Astrocyte (in vitro differentiated cells and primary cell): ENCODE results near the gene SERPINA5. TPM values are rescaled to one million over a fixed set of nuclear protein-coding genes. Genes with fewer than 3 reads are reported as not detected.

ENCODE experiments used
- DNase-seq: peaks from one replicate; pipeline ENCODE4 v3.0.0-alpha.2; 2010; ENCODE audit warnings: low read depth
- FAIRE-seq: peaks from 2 replicates; lab custom pipeline; 2011; peaks lifted over from hg19 to GRCh38; lab: Jason Lieb, UNC
- H2AFZ ChIP-seq: 2 replicates; pipeline ENCODE4 v1.6.0; 2012; ENCODE audit warnings: low read depth, low read length, inconsistent platforms
- H3K27ac ChIP-seq: 2 replicates; pipeline ENCODE4 v1.5.1; 2011; ENCODE audit warnings: low read depth, low read length, inconsistent platforms
- H3K27me3 ChIP-seq: 2 replicates; pipeline ENCODE4 v1.6.0; 2011; ENCODE audit warnings: low read length, inconsistent platforms; ENCODE audit not compliant: insufficient read depth
- H3K36me3 ChIP-seq: 2 replicates; pipeline ENCODE4 v1.5.1; 2011; ENCODE audit warnings: low read length, inconsistent platforms; ENCODE audit not compliant: insufficient read depth
- H3K4me1 ChIP-seq: 2 replicates; pipeline ENCODE4 v1.5.1; 2011; ENCODE audit warnings: low read length, inconsistent platforms; ENCODE audit not compliant: insufficient read depth
- H3K4me2 ChIP-seq: 2 replicates; pipeline ENCODE4 v1.6.0; 2012; ENCODE audit warnings: low read length, inconsistent platforms
- H3K4me3 ChIP-seq: 2 replicates; pipeline ENCODE4 v1.5.1; 2011; ENCODE audit warnings: low read depth, mild to moderate bottlenecking, low read length, inconsistent platforms; ENCODE audit not compliant: insufficient read depth
- H3K79me2 ChIP-seq: 2 replicates; pipeline ENCODE4 v1.6.0; 2012; ENCODE audit warnings: mild to moderate bottlenecking, low read length, inconsistent platforms; ENCODE audit not compliant: insufficient read depth
- H3K9ac ChIP-seq: 2 replicates; pipeline ENCODE4 v1.6.0; 2012; ENCODE audit warnings: mild to moderate bottlenecking, low read length, inconsistent platforms
- H3K9me3 ChIP-seq: 2 replicates; pipeline ENCODE4 v1.5.1; 2012; ENCODE audit warnings: low read depth, mild to moderate bottlenecking, low read length, inconsistent platforms; ENCODE audit not compliant: insufficient read depth
- H4K20me1 ChIP-seq: 2 replicates; pipeline ENCODE4 v1.6.0; 2012; ENCODE audit warnings: low read length, inconsistent platforms; ENCODE audit not compliant: insufficient read depth
- H3K27ac Mint-ChIP-seq: one replicate; pipeline ENCODE4 v1.8.0; 2021; ENCODE audit warnings: mild to moderate bottlenecking, mixed read lengths; ENCODE audit not compliant: unreplicated experiment
- H3K27me3 Mint-ChIP-seq: one replicate; pipeline ENCODE4 v1.8.0; 2021; ENCODE audit warnings: low read depth, mixed read lengths; ENCODE audit not compliant: unreplicated experiment
- H3K36me3 Mint-ChIP-seq: one replicate; pipeline ENCODE4 v1.8.0; 2021; ENCODE audit warnings: low read depth, mixed read lengths; ENCODE audit not compliant: unreplicated experiment
- H3K4me1 Mint-ChIP-seq: one replicate; pipeline ENCODE4 v1.8.0; 2021; ENCODE audit warnings: low read depth, mixed read lengths; ENCODE audit not compliant: unreplicated experiment
- H3K4me3 Mint-ChIP-seq: one replicate; pipeline ENCODE4 v1.8.0; 2021; ENCODE audit warnings: mild to moderate bottlenecking, moderate library complexity, mixed read lengths; ENCODE audit not compliant: unreplicated experiment
- H3K9me3 Mint-ChIP-seq: one replicate; pipeline ENCODE4 v1.8.0; 2021; ENCODE audit warnings: mild to moderate bottlenecking, mixed read lengths; ENCODE audit not compliant: unreplicated experiment
- EZH2 ChIP-seq: IDR thresholded peaks from 2 replicates; pipeline ENCODE4 v1.6.1; 2012; ENCODE audit warnings: mild to moderate bottlenecking, low read length, inconsistent platforms; ENCODE audit not compliant: insufficient read depth
- total RNA-seq: library from RNA; stranded (reverse); gene quantifications from 2 replicates; pipeline ENCODE4 v1.2.1, GENCODE V29; 2021
- TF ChIP-seq, protein P1 (sequence below): IDR thresholded peaks from 2 replicates; pipeline ENCODE4 v1.5.1; 2011; ENCODE audit warnings: low read depth, mild to moderate bottlenecking, inconsistent platforms, low read length, moderate library complexity; ENCODE audit not compliant: insufficient read depth

SERPINA5 gene
- total RNA-seq, 1 donor from 2014 or later, result 0.23 TPM

DNA sequence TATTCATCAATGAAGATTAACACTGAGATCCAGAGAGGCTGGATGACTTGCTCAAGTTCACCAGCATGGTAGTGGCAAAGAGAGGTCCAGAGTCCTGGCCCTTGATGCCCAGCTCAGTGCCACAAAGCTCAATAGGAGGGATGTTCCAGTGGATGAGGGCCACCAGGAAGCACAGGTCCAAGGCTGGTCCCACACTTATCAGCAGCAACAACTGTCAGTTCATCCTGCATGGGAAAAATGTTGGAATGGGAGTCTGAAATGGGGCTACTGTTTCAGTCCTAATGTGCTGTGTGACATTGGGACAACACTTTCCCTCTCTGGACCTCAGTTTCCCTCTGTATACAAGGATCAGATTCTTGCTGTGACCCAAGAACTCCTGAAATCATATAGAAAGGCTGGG, 11.2 kb downstream of the SERPINA5 start:
- no peak for TF ChIP-seq EZH2
- TF ChIP-seq, protein P1, sequence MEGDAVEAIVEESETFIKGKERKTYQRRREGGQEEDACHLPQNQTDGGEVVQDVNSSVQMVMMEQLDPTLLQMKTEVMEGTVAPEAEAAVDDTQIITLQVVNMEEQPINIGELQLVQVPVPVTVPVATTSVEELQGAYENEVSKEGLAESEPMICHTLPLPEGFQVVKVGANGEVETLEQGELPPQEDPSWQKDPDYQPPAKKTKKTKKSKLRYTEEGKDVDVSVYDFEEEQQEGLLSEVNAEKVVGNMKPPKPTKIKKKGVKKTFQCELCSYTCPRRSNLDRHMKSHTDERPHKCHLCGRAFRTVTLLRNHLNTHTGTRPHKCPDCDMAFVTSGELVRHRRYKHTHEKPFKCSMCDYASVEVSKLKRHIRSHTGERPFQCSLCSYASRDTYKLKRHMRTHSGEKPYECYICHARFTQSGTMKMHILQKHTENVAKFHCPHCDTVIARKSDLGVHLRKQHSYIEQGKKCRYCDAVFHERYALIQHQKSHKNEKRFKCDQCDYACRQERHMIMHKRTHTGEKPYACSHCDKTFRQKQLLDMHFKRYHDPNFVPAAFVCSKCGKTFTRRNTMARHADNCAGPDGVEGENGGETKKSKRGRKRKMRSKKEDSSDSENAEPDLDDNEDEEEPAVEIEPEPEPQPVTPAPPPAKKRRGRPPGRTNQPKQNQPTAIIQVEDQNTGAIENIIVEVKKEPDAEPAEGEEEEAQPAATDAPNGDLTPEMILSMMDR, result no peak
- Histone ChIP-seq H3K36me3 (no peaks in the 10 kb centered on the region), H3K4me1 (no peaks in the 10 kb centered on the region), H3K9ac (no peak overlapping the region), H3K9me3 (no peaks in the 10 kb centered on the region), H2AFZ (no peak overlapping the region), H3K27ac (no peak overlapping the region), H3K27me3 (no peaks in the 10 kb centered on the region), H3K4me3 (no peak overlapping the region), H3K79me2 (no peaks in the 10 kb centered on the region), H3K4me2 (no peak overlapping the region), H4K20me1 (no peaks in the 10 kb centered on the region)
- Mint-ChIP-seq H3K27ac (no peak overlapping the region), H3K36me3 (no peaks in the 10 kb centered on the region), H3K4me1 (no peaks in the 10 kb centered on the region), H3K27me3 (peaks cover 32% of the 10 kb centered on the region), H3K4me3 (no peak overlapping the region), H3K9me3 (peaks cover 5% of the 10 kb centered on the region)
- DNase-seq (no peak), FAIRE-seq (no peak)

DNA sequence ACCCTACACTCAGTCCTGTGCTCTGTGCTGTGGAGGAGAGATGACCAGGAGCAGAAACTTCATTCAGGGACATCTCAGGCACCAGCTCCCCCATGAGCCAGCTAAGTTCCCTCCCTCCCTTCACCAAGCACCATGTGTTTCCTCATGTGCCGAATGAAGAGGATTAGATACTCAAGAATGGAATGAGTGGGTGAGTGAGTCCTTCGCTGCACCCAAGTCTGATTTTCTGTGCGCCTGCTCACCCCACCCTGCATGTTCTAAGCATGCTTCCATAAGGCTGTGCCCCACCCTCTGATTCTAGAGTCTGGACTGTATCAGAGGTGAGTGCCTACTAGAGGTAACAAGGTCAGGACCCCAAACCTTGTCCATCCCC, 12.1 kb downstream of the SERPINA5 start:
- no peaks in the 10 kb centered on the region for H3K79me2 ChIP-seq
- no peak overlapping the region for H2AFZ ChIP-seq
- Mint-ChIP-seq H3K4me3 (no peak overlapping the region), H3K9me3 (peaks cover 5% of the 10 kb centered on the region), H3K36me3 (no peaks in the 10 kb centered on the region), H3K27ac (no peak overlapping the region), H3K27me3 (peaks cover 30% of the 10 kb centered on the region), H3K4me1 (peaks cover under 1% of the 10 kb centered on the region)
- H3K4me1 ChIP-seq, result peaks cover under 1% of the 10 kb centered on the region
- no peaks in the 10 kb centered on the region for H3K27me3 ChIP-seq
- H3K36me3 ChIP-seq, result no peaks in the 10 kb centered on the region
- H3K4me3 ChIP-seq, result no peak overlapping the region
- H3K4me2 ChIP-seq, result no peak overlapping the region
- H4K20me1 ChIP-seq, result no peaks in the 10 kb centered on the region
- no peak overlapping the region for H3K27ac ChIP-seq
- FAIRE-seq (no peak), DNase-seq (no peak)
- no peak overlapping the region for H3K9ac ChIP-seq
- no peaks in the 10 kb centered on the region for H3K9me3 ChIP-seq
- TF ChIP-seq, protein P1, result no peak
- no peak for TF ChIP-seq EZH2

DNA sequence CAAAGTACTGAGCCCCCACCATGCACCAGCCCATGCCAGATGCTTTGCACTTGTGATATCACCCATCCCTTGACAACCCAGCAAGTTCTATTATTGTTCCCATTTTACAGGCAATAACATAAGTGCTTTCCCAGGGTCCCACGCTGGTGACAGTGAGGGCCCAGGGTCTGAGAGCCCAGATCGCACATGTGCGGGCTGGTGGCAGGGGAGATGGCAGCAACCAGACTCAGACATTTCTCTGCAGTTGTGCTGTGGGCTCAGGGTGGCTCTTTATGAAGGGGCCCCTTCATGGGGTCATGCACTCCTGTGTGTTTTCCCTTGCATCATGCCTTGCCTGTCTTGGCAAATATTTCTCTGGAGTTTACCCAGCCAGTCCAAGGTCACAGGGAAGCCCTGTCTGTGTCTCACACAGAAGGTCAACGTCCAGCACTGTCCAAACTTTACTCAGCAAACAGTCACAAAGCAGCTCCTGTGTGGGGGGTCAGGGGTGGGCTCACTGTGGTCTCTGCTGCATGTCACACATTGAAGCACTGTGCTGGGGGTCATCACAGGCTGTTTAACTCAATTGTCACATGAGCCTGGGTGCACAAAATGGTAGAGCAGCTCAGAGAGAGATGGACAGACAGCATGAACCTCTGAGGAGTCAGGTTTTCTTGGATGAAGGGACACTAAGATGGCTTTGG, 12.7 kb downstream of the SERPINA5 start:
- Mint-ChIP-seq H3K4me1 (peaks cover 5% of the 10 kb centered on the region), H3K27ac (no peak overlapping the region), H3K4me3 (peak overlapping the region; percentile 35), H3K9me3 (peaks cover 5% of the 10 kb centered on the region), H3K36me3 (no peaks in the 10 kb centered on the region), H3K27me3 (peaks cover 25% of the 10 kb centered on the region)
- H3K36me3 ChIP-seq, result no peaks in the 10 kb centered on the region
- no peaks in the 10 kb centered on the region for H3K79me2 ChIP-seq
- FAIRE-seq (no peak), DNase-seq (no peak)
- no peak overlapping the region for H3K4me3 ChIP-seq
- H3K9me3 ChIP-seq, result no peaks in the 10 kb centered on the region
- no peaks in the 10 kb centered on the region for H3K27me3 ChIP-seq
- H3K9ac ChIP-seq, result no peak overlapping the region
- no peak overlapping the region for H3K4me2 ChIP-seq
- peaks cover 6% of the 10 kb centered on the region for H3K4me1 ChIP-seq
- no peak for TF ChIP-seq EZH2
- TF ChIP-seq, protein P1, result no peak
- no peak overlapping the region for H2AFZ ChIP-seq
- no peaks in the 10 kb centered on the region for H4K20me1 ChIP-seq
- H3K27ac ChIP-seq, result no peak overlapping the region
